ENCODE results near the gene LRMDA.

LRMDA gene

DNA sequence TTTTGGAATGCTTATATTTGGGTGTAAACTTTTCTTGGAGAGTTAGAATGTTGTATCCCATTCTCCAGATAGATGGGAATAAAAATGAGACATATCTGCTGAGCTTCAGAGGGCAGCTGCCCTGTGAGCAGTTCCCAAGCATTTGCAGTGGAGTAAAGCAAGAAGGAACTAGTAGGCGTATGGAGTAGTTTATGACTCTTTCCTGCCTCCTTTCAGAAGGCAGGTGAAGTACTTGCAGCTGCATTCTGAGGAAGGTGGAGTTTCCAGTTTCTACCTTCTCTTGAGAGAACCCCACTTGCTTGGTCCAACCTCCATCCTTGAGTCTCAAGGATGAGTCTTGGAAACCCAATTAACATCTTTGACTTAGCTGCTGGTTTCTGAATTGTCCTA lies 563.6 kb downstream of the LRMDA start:
- no peak overlapping the region for H3K4me3 ChIP-seq (ENCODE audit: low read depth, low read length)
- no peak for DNase-seq (ENCODE audit: low read depth, low spot score)
- in situ Hi-C loops (cut with HindIII; ENCODE audit: low sequenced_read_pairs) = no loop called here
- TF ChIP-seq, protein P1, sequence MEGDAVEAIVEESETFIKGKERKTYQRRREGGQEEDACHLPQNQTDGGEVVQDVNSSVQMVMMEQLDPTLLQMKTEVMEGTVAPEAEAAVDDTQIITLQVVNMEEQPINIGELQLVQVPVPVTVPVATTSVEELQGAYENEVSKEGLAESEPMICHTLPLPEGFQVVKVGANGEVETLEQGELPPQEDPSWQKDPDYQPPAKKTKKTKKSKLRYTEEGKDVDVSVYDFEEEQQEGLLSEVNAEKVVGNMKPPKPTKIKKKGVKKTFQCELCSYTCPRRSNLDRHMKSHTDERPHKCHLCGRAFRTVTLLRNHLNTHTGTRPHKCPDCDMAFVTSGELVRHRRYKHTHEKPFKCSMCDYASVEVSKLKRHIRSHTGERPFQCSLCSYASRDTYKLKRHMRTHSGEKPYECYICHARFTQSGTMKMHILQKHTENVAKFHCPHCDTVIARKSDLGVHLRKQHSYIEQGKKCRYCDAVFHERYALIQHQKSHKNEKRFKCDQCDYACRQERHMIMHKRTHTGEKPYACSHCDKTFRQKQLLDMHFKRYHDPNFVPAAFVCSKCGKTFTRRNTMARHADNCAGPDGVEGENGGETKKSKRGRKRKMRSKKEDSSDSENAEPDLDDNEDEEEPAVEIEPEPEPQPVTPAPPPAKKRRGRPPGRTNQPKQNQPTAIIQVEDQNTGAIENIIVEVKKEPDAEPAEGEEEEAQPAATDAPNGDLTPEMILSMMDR (IDR thresholded peaks at IDR 0.05; ENCODE audit: low read depth, low read length) = no peak

- no peak for DNase-seq (ENCODE audit: low read depth, low spot score)
- no peak overlapping the region for H3K4me3 ChIP-seq (ENCODE audit: low read depth, low read length)
- in situ Hi-C loops (cut with HindIII; ENCODE audit: low sequenced_read_pairs) = no loop called here
- TF ChIP-seq, protein P1 (IDR thresholded peaks at IDR 0.05; ENCODE audit: low read depth, low read length) = no peak
Observed at GRCh38 chr10:75995720-75996119, 564.3 kb downstream of the LRMDA start.

GRCh38 chr10:75999001-75999400 lies 567.6 kb downstream of the LRMDA start:
- TF ChIP-seq, protein P1 (IDR thresholded peaks at IDR 0.05; ENCODE audit: low read depth, low read length) = no peak
- in situ Hi-C loops (cut with HindIII; ENCODE audit: low sequenced_read_pairs) = no loop called here
- no peak overlapping the region for H3K4me3 ChIP-seq (ENCODE audit: low read depth, low read length)
- no peak for DNase-seq (ENCODE audit: low read depth, low spot score)

GRCh38 chr10:75999515-76000209 lies 568.2 kb downstream of the LRMDA start:
- H3K4me3 ChIP-seq (ENCODE audit: low read depth, low read length) = no peak overlapping the region
- DNase-seq (ENCODE audit: low read depth, low spot score) = no peak
- TF ChIP-seq, protein P1 (IDR thresholded peaks at IDR 0.05; ENCODE audit: low read depth, low read length) = no peak
- in situ Hi-C loops (cut with HindIII; ENCODE audit: low sequenced_read_pairs) = no loop called here

DNA sequence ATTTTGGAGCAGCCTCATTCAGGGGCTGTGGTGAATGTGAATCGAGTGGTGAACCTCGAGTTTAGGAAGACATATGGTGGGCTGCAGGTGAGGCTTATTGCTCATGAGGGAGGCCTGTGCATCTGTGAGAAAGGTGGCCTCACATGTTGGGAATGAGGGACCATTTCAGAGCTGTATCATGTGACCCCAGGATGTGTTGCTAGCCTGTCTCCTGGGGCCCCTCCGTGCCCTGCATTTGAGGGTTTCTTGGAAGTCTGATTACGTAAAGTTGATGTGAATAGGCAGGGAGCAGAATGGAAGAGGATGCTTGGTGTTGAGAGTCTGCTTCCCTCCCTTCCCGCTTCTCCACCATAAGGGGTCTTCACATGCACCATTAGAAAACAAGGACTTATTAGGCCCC lies 569.1 kb downstream of the LRMDA start:
- no peak for DNase-seq (ENCODE audit: low read depth, low spot score)
- TF ChIP-seq, protein P1 (IDR thresholded peaks at IDR 0.05; ENCODE audit: low read depth, low read length) = no peak
- no peak overlapping the region for H3K4me3 ChIP-seq (ENCODE audit: low read depth, low read length)
- in situ Hi-C loops (cut with HindIII; ENCODE audit: low sequenced_read_pairs) = no loop called here

- DNase-seq (ENCODE audit: low read depth, low spot score) = peak; percentile 33
- no peak overlapping the region for H3K4me3 ChIP-seq (ENCODE audit: low read depth, low read length)
- TF ChIP-seq, protein P1 (IDR thresholded peaks at IDR 0.05; ENCODE audit: low read depth, low read length) = no peak
- in situ Hi-C loops (cut with HindIII; ENCODE audit: low sequenced_read_pairs) = no loop called here
Observed at GRCh38 chr10:76001019-76001418, 569.6 kb downstream of the LRMDA start.

Data from astrocyte of the spinal cord (primary cell).